GM12878 (cell line): ENCODE data around the gene FZR1. TPM values are rescaled to one million over a fixed set of nuclear protein-coding genes. Genes with fewer than 3 reads are reported as not detected.

Experiments used
- BACH1 ChIP-seq: fragments of 450-650 bp; IDR thresholded peaks from 2 replicates; pipeline ENCODE4 v1.6.1; 2017; ENCODE audit warnings: mild to moderate bottlenecking, borderline replicate concordance
- EGR1 ChIP-seq, 2 experiments: IDR thresholded peaks; 1 replicate in 1 of 2; 2 replicates in 1 of 2; pipeline ENCODE4 v1.6.1; 2011 to 2012; ENCODE audit warnings: low read depth in 2 of 2, low read length in 2 of 2, borderline replicate concordance in 1 of 2, mild to moderate bottlenecking in 1 of 2, moderate library complexity in 1 of 2
- FOS ChIP-seq: IDR thresholded peaks from 3 replicates; pipeline ENCODE4 v1.6.1; 2011; ENCODE audit warnings: borderline replicate concordance; ENCODE audit not compliant: insufficient read length; ENCODE audit errors: extremely low read depth
- HCFC1 ChIP-seq: fragments of 150-350 bp; IDR thresholded peaks from 2 replicates; pipeline ENCODE4 v1.6.1; 2014; ENCODE audit warnings: low read length
- JUNB ChIP-seq: IDR thresholded peaks from 2 replicates; pipeline ENCODE4 v1.6.1; 2016; ENCODE audit warnings: antibody characterized with exemption, mild to moderate bottlenecking
- NBN ChIP-seq: fragments of 450-650 bp; IDR thresholded peaks from 2 replicates; pipeline ENCODE4 v1.6.1; 2016
- NR2C2 ChIP-seq: IDR thresholded peaks from 2 replicates; pipeline ENCODE4 v1.6.1; 2011; ENCODE audit warnings: borderline replicate concordance, low read depth; ENCODE audit not compliant: control insufficient read depth, insufficient read length
- POLR2AphosphoS5 ChIP-seq: IDR thresholded peaks from 2 replicates; pipeline ENCODE4 v1.6.1; 2011; ENCODE audit warnings: mild to moderate bottlenecking, low read length, inconsistent platforms
- SP1 ChIP-seq: IDR thresholded peaks from one replicate; pipeline ENCODE4 v1.6.1; 2011; ENCODE audit warnings: low read depth, low read length
- STAT3 ChIP-seq: IDR thresholded peaks from 2 replicates; pipeline ENCODE4 v1.6.1; 2011; ENCODE audit warnings: low read depth, low read length, improper control_type of control experiment
- TAF1 ChIP-seq: IDR thresholded peaks from 2 replicates; pipeline ENCODE4 v1.6.1; 2011; ENCODE audit warnings: mild to moderate bottlenecking, low read depth, low read length, borderline replicate concordance
- WRNIP1 ChIP-seq: IDR thresholded peaks from 2 replicates; pipeline ENCODE4 v1.6.1; 2011; ENCODE audit warnings: low read depth, low read length, improper control_type of control experiment, borderline replicate concordance
- YY1 ChIP-seq: IDR thresholded peaks from 2 replicates; pipeline ENCODE4 v1.6.1; 2011; ENCODE audit warnings: low read depth, mild to moderate bottlenecking, low read length
- ZNF207 ChIP-seq: fragments of 450-650 bp; IDR thresholded peaks from 2 replicates; pipeline ENCODE4 v1.6.1; 2014; ENCODE audit warnings: antibody characterized with exemption, mild to moderate bottlenecking, borderline replicate concordance
- ZNF24 ChIP-seq: fragments of 450-650 bp; IDR thresholded peaks from 2 replicates; pipeline ENCODE4 v1.6.1; 2017; ENCODE audit warnings: antibody characterized with exemption, mild to moderate bottlenecking
- ZZZ3 ChIP-seq: IDR thresholded peaks from 2 replicates; pipeline ENCODE4 v1.6.1; 2011; ENCODE audit warnings: low read depth; ENCODE audit not compliant: control insufficient read depth, insufficient read length
- polyA plus RNA-seq, 11 experiments: library from polyadenylated mRNA; depleted of rRNA in 4 of 11; unstranded in 6 of 11; stranded (reverse) in 5 of 11; fragments of >200 nt; fragmentation: Nextera tagmentation in 4 of 11; fragmentation: Illumina TruSeq in 1 of 11; extraction: Ambion mirVana in 4 of 11; extraction: Trizol in 1 of 11; gene quantifications; 1 replicate in 1 of 11; 2 replicates in 10 of 11; pipeline versions ENCODE4 v1.2.1 to v1.2.3, GENCODE V29; 2011 to 2016; ENCODE audit warnings: inconsistent platforms in 2 of 11, missing spikeins in 2 of 11, low read depth in 1 of 11
- total RNA-seq, 4 experiments: library from RNA; depleted of rRNA in 3 of 4; stranded (reverse); fragments of >200 nt in 3 of 4; fragmentation: Illumina TruSeq in 1 of 4; extraction: Trizol in 1 of 4; gene quantifications; 2 replicates each; pipeline versions ENCODE4 v1.2.1 to v1.2.3, GENCODE V29; 2013 to 2021
- TF ChIP-seq, protein P1 (sequence below): IDR thresholded peaks from 2 replicates; pipeline ENCODE4 v1.6.1; 2011; ENCODE audit warnings: borderline replicate concordance, low read depth, mild to moderate bottlenecking, moderate library complexity, mixed read lengths, low read length; ENCODE audit not compliant: insufficient read depth; ENCODE audit errors: extremely low read length
- TF ChIP-seq, protein P2 (sequence below): IDR thresholded peaks from 2 replicates; pipeline ENCODE4 v1.6.1; 2012; ENCODE audit warnings: low read length, inconsistent platforms
- TF ChIP-seq, protein P3 (sequence below): fragments of 450-650 bp; IDR thresholded peaks from 2 replicates; pipeline ENCODE4 v1.6.1; 2016; ENCODE audit warnings: mild to moderate bottlenecking, moderate library complexity, borderline replicate concordance
- TF ChIP-seq, protein P4 (sequence below): IDR thresholded peaks from 2 replicates; pipeline ENCODE4 v1.6.1; 2011; ENCODE audit warnings: low read depth, mild to moderate bottlenecking, low read length, moderate library complexity, borderline replicate concordance; ENCODE audit errors: extremely low read depth

Gene FZR1
- total and polyA plus RNA-seq, 10 of the 15 experiments (the other 5 are each of a cell fraction or from before 2014, with no cell fraction given), result 0.11 to 44.2 (median 29.3) TPM

DNA sequence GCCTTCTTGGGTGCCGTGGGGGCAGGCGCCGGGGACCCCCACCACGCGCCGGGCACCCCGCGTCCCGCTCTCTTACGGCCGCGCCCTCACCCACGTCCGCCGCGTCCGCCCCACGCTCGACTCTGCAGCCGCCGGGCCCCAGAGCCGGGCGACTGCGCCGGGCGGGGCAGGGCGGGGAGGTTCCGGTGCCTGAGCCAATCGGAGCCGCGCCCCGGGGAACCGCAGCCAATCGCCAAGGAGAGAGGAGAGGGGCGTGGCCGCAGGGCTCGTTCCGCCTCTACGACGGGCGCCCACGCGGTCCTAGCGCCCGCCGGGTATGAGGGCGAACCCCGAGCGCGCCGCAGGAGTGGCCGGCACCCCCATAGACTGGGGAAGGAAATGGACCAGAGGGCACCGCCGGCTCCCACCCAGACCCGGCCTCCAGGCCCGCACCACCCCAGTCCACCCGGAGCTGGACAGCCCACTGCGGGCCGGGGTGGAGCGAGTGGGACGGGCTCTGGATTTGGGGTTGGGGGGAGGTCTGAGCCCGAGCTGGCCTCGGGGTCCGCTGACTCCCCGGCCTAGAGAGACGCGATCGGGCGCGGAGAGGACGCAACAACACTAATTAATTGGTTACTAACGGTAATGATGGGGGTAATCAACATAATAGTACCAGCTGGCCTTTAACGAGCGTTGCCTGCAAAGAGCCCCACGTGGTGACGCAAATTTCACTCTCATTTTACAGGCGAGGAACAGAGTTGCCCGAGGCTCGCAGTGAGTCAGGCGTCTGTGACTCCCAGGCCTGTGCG is 51.5 kb downstream of the FZR1 start, which contains the start of gene MFSD12 (continued):
- TF ChIP-seq, protein P1, sequence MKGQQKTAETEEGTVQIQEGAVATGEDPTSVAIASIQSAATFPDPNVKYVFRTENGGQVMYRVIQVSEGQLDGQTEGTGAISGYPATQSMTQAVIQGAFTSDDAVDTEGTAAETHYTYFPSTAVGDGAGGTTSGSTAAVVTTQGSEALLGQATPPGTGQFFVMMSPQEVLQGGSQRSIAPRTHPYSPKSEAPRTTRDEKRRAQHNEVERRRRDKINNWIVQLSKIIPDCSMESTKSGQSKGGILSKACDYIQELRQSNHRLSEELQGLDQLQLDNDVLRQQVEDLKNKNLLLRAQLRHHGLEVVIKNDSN, result peak; percentile 51
- TF ChIP-seq BACH1 (no peak), POLR2AphosphoS5 (peak; percentile 34; the same call in 1 of the 2 replicates), JUNB (no peak), ZNF207 (no peak), SP1 (peak; percentile 98), WRNIP1 (no peak), ZNF24 (no peak), YY1 (peak; percentile 39; the same call in 1 of the 2 replicates), ZZZ3 (no peak), STAT3 (no peak), HCFC1 (no peak; the same call in 1 of the 2 replicates), NR2C2 (no peak), EGR1 (IDR thresholded peaks at IDR 0.05; ENCODE audit: borderline replicate concordance in 1 of 2, low read depth in 2 of 2, low read length in 2 of 2) (peak in 1 of 2 experiments; percentile 75; a peak in 2 of 3 replicates), FOS (peak; percentile 53), TAF1 (peak; percentile 62; the same call in 1 of the 2 replicates), NBN (0 out of 2 replicates have a peak, but pooled peaks have one; percentile 36)
- TF ChIP-seq, protein P2, sequence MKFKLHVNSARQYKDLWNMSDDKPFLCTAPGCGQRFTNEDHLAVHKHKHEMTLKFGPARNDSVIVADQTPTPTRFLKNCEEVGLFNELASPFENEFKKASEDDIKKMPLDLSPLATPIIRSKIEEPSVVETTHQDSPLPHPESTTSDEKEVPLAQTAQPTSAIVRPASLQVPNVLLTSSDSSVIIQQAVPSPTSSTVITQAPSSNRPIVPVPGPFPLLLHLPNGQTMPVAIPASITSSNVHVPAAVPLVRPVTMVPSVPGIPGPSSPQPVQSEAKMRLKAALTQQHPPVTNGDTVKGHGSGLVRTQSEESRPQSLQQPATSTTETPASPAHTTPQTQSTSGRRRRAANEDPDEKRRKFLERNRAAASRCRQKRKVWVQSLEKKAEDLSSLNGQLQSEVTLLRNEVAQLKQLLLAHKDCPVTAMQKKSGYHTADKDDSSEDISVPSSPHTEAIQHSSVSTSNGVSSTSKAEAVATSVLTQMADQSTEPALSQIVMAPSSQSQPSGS, result no peak
- TF ChIP-seq, protein P3, sequence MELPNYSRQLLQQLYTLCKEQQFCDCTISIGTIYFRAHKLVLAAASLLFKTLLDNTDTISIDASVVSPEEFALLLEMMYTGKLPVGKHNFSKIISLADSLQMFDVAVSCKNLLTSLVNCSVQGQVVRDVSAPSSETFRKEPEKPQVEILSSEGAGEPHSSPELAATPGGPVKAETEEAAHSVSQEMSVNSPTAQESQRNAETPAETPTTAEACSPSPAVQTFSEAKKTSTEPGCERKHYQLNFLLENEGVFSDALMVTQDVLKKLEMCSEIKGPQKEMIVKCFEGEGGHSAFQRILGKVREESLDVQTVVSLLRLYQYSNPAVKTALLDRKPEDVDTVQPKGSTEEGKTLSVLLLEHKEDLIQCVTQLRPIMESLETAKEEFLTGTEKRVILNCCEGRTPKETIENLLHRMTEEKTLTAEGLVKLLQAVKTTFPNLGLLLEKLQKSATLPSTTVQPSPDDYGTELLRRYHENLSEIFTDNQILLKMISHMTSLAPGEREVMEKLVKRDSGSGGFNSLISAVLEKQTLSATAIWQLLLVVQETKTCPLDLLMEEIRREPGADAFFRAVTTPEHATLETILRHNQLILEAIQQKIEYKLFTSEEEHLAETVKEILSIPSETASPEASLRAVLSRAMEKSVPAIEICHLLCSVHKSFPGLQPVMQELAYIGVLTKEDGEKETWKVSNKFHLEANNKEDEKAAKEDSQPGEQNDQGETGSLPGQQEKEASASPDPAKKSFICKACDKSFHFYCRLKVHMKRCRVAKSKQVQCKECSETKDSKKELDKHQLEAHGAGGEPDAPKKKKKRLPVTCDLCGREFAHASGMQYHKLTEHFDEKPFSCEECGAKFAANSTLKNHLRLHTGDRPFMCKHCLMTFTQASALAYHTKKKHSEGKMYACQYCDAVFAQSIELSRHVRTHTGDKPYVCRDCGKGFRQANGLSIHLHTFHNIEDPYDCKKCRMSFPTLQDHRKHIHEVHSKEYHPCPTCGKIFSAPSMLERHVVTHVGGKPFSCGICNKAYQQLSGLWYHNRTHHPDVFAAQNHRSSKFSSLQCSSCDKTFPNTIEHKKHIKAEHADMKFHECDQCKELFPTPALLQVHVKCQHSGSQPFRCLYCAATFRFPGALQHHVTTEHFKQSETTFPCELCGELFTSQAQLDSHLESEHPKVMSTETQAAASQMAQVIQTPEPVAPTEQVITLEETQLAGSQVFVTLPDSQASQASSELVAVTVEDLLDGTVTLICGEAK, result no peak; the same call in 1 of the 2 replicates
- TF ChIP-seq, protein P4, sequence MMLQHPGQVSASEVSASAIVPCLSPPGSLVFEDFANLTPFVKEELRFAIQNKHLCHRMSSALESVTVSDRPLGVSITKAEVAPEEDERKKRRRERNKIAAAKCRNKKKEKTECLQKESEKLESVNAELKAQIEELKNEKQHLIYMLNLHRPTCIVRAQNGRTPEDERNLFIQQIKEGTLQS, result no peak
